NCI-H226 (cell line): ENCODE data around the gene ASL.
A peak's percentile ranks its signal among the peaks of the same experiment; 100 is the strongest.
"Not testable (repeated sequence)": the region's sequence is repeated elsewhere in the genome, so short reads cannot be mapped to it uniquely, and the experiment has no call there.

Experiments
- DNase-seq: peaks from one replicate; pipeline ENCODE4 v3.0.0-alpha.2; 2015

Gene ASL

GRCh38 chr7:66076462-66077329 lies 1.1 kb downstream of the ASL start:
- no peak for DNase-seq

- DNase-seq = no peak
These were observed 2.4 kb downstream of the ASL start for GRCh38 chr7:66078067-66078466.

GRCh38 chr7:66082083-66082482 lies 6.5 kb downstream of the ASL start:
- no peak for DNase-seq

- no peak for DNase-seq
These were observed 7.3 kb downstream of the ASL start for GRCh38 chr7:66082886-66083415.

- no peak for DNase-seq
These were observed 8.1 kb downstream of the ASL start for GRCh38 chr7:66083677-66084076.

GRCh38 chr7:66088861-66089838 lies 13.5 kb downstream of the ASL start:
- DNase-seq = no peak

- no peak for DNase-seq
These were observed 17.0 kb downstream of the ASL start for GRCh38 chr7:66092654-66093053.

- DNase-seq = no peak
These were observed 19.4 kb downstream of the ASL start for GRCh38 chr7:66095010-66095409.

GRCh38 chr7:66099232-66099550 lies 23.6 kb downstream of the ASL start:
- DNase-seq = no peak

- DNase-seq = peak; percentile 92
These were observed 24.2 kb downstream of the ASL start for GRCh38 chr7:66099551-66100407.

- DNase-seq = no peak
These were observed 24.9 kb downstream of the ASL start for GRCh38 chr7:66100408-66101050.

GRCh38 chr7:66102168-66102567 lies 26.5 kb downstream of the ASL start:
- DNase-seq = not testable (repeated sequence)

- DNase-seq = not testable (repeated sequence)
These were observed 28.4 kb downstream of the ASL start for GRCh38 chr7:66103994-66104393.

GRCh38 chr7:66105263-66105748 lies 29.7 kb downstream of the ASL start:
- DNase-seq = no peak

- peak; percentile 27 for DNase-seq
These were observed 32.8 kb downstream of the ASL start for GRCh38 chr7:66108410-66108809.

GRCh38 chr7:66110856-66111255 lies 35.2 kb downstream of the ASL start:
- DNase-seq = peak; percentile 92

- DNase-seq = peak; percentile 90
These were observed 39.4 kb downstream of the ASL start, which contains the start of gene CRCP for GRCh38 chr7:66114743-66115649. CRCP (plus strand) TSS chr7:66114847; CDS start chr7:66114963, 116 bp downstream.

- not testable (repeated sequence) for DNase-seq
These were observed 41.2 kb downstream of the ASL start for GRCh38 chr7:66116680-66117420.

- no peak for DNase-seq
These were observed 43.0 kb downstream of the ASL start for GRCh38 chr7:66118603-66119002.
